B cell (primary cell): ENCODE data around the gene APOB.

Experiments used
- EZH2 ChIP-seq: IDR thresholded peaks from 2 replicates; pipeline ENCODE4 v1.6.1; 2012; ENCODE audit warnings: borderline replicate concordance, low read depth, mild to moderate bottlenecking, moderate library complexity, low read length; ENCODE audit not compliant: insufficient read depth, poor library complexity, severe bottlenecking
- TF ChIP-seq, protein P1 (sequence below): fragments of 200-600 bp; IDR thresholded peaks from one replicate; pipeline ENCODE4 v1.8.0; 2022; ENCODE audit warnings: antibody characterized with exemption, mild to moderate bottlenecking

- TF ChIP-seq, protein P1, sequence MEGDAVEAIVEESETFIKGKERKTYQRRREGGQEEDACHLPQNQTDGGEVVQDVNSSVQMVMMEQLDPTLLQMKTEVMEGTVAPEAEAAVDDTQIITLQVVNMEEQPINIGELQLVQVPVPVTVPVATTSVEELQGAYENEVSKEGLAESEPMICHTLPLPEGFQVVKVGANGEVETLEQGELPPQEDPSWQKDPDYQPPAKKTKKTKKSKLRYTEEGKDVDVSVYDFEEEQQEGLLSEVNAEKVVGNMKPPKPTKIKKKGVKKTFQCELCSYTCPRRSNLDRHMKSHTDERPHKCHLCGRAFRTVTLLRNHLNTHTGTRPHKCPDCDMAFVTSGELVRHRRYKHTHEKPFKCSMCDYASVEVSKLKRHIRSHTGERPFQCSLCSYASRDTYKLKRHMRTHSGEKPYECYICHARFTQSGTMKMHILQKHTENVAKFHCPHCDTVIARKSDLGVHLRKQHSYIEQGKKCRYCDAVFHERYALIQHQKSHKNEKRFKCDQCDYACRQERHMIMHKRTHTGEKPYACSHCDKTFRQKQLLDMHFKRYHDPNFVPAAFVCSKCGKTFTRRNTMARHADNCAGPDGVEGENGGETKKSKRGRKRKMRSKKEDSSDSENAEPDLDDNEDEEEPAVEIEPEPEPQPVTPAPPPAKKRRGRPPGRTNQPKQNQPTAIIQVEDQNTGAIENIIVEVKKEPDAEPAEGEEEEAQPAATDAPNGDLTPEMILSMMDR = no peak
- no peak for TF ChIP-seq EZH2
Observed at GRCh38 chr2:21010813-21011439, 32.9 kb downstream of the APOB start.
